ENCODE results near the gene RBM18. TPM values are rescaled to one million over a fixed set of nuclear protein-coding genes. Genes with fewer than 3 reads are reported as not detected.

Gene RBM18
- total RNA-seq, 1 donor, result 11.2 TPM

GRCh38 chr9:122213589-122214413 lies 50.8 kb downstream of the RBM18 start:
- peak; percentile 10 for DNase-seq (ENCODE audit: low read depth)
- TF ChIP-seq, protein P1, sequence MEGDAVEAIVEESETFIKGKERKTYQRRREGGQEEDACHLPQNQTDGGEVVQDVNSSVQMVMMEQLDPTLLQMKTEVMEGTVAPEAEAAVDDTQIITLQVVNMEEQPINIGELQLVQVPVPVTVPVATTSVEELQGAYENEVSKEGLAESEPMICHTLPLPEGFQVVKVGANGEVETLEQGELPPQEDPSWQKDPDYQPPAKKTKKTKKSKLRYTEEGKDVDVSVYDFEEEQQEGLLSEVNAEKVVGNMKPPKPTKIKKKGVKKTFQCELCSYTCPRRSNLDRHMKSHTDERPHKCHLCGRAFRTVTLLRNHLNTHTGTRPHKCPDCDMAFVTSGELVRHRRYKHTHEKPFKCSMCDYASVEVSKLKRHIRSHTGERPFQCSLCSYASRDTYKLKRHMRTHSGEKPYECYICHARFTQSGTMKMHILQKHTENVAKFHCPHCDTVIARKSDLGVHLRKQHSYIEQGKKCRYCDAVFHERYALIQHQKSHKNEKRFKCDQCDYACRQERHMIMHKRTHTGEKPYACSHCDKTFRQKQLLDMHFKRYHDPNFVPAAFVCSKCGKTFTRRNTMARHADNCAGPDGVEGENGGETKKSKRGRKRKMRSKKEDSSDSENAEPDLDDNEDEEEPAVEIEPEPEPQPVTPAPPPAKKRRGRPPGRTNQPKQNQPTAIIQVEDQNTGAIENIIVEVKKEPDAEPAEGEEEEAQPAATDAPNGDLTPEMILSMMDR (IDR thresholded peaks at IDR 0.05; ENCODE audit: insufficient read depth, low read depth, low read length), result no peak
- peak overlapping the region; percentile 48 for H3K4me3 ChIP-seq (ENCODE audit: low read depth, low read length)

DNA sequence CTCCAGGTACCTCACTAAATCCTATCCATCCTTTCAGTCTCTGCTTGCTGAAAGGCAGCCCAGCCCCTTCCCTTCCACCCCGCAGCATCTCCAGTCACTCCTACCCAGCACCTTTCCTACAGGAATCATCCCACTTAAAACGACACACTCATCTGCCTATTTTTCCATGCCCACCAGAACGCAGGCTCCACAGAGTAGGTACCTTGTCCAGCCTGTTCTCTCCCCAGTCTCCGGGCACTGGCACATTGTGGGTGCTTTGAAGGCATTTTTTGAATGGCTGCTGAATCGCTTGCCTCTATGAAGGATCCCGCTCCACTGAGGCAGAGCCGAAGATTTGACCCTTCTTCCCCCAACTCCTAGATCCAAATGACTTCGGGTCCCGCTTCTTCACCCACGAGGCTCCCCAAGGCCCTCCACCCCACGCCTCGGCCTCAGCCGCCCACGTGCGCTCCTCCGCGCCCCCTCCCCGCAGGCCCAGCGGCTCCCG lies 51.5 kb downstream of the RBM18 start:
- no peak for DNase-seq (ENCODE audit: low read depth)
- peak overlapping the region; percentile 48 for H3K4me3 ChIP-seq (ENCODE audit: low read depth, low read length)
- TF ChIP-seq, protein P1 (IDR thresholded peaks at IDR 0.05; ENCODE audit: insufficient read depth, low read depth, low read length), result no peak

- H3K4me3 ChIP-seq (ENCODE audit: low read depth, low read length), result no peak overlapping the region
- no peak for DNase-seq (ENCODE audit: low read depth)
- TF ChIP-seq, protein P1 (IDR thresholded peaks at IDR 0.05; ENCODE audit: insufficient read depth, low read depth, low read length), result no peak
These were observed 52.1 kb downstream of the RBM18 start for GRCh38 chr9:122212473-122213004.

DNA sequence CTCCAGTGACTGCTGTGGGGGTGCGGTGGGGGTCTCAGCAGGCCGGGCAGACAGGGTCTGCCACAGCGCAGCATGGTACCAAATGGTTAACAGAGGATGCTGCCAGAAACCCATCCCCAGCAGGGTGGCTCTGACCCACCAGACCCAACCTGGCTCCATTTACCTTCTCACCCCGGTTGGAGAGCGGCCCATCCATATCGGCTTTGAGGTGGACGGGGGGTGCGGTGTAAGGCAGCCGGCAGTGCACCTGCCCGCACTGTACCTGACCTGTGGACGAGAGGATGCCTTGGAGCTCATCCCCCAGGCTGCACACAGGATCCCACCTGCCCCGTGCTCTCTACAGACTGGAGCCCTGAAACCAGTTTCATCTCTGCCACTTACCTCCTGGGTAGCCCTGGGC lies 55.2 kb downstream of the RBM18 start:
- H3K4me3 ChIP-seq (ENCODE audit: low read depth, low read length), result no peak overlapping the region
- TF ChIP-seq, protein P1 (IDR thresholded peaks at IDR 0.05; ENCODE audit: insufficient read depth, low read depth, low read length), result no peak
- DNase-seq (ENCODE audit: low read depth), result no peak

DNA sequence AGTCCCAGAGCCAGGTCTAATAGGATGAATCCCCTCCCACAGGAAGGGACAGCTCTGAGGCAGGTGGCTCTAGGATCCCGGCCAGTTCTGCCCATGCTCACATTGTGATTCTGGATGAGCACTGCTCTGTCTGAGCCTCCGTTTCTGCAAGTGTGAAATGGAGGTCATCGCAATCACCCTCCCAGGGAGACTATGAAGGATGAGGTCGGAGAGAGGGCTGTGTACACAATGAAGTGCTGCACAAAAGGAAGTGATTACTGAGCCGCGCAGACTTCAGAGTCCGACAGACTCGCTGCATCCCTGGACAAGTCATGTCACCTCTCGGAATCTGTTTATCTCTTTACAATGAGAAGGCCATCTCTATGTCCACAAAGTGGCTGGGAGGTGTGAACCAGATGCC lies 57.5 kb downstream of the RBM18 start:
- DNase-seq (ENCODE audit: low read depth), result no peak
- TF ChIP-seq, protein P1 (IDR thresholded peaks at IDR 0.05; ENCODE audit: insufficient read depth, low read depth, low read length), result no peak
- H3K4me3 ChIP-seq (ENCODE audit: low read depth, low read length), result no peak overlapping the region

GRCh38 chr9:122206118-122207046 lies 58.3 kb downstream of the RBM18 start:
- DNase-seq (ENCODE audit: low read depth), result peak; percentile 33
- TF ChIP-seq, protein P1 (IDR thresholded peaks at IDR 0.05; ENCODE audit: insufficient read depth, low read depth, low read length), result no peak
- H3K4me3 ChIP-seq (ENCODE audit: low read depth, low read length), result no peak overlapping the region

Measured in fibroblast of villous mesenchyme (primary cell).